GM19043 (cell line): ENCODE data around the gene IFT172.
"Not testable (repeated sequence)": the region's sequence is repeated elsewhere in the genome, so short reads cannot be mapped to it uniquely, and the experiment has no call there.

Experiments used
- ATAC-seq: cut with Tn5 transposase; IDR thresholded peaks from one replicate; pipeline ENCODE4 v1.9.1; 2021; ENCODE audit warnings: low read depth; ENCODE audit not compliant: unreplicated experiment

The IFT172 gene

GRCh38 chr2:27489498-27490397 is at the start of gene IFT172:
TSS of gene IFT172 (minus strand) at chr2:27489743. CDS start at chr2:27489653, 90 bp downstream.
- ATAC-seq: peak; percentile 97

- ATAC-seq: not testable (repeated sequence)
Measured at GRCh38 chr2:27538839-27539450, 49.4 kb upstream of the IFT172 start.

GRCh38 chr2:27537287-27537686 is 47.7 kb upstream of the IFT172 start:
- ATAC-seq: no peak

- no peak for ATAC-seq
Measured at GRCh38 chr2:27531983-27532382, 42.4 kb upstream of the IFT172 start.

- ATAC-seq: no peak
Measured at GRCh38 chr2:27527182-27527581, 37.6 kb upstream of the IFT172 start.

- ATAC-seq: no peak
Measured at GRCh38 chr2:27522400-27522945, 32.9 kb upstream of the IFT172 start.

GRCh38 chr2:27520316-27520715 is 30.8 kb upstream of the IFT172 start:
- ATAC-seq: no peak

GRCh38 chr2:27518782-27519113 is 29.2 kb upstream of the IFT172 start:
- no peak for ATAC-seq

- ATAC-seq: no peak
Measured at GRCh38 chr2:27518113-27518781, 28.7 kb upstream of the IFT172 start.

- ATAC-seq: no peak
Measured at GRCh38 chr2:27509326-27509725, 19.8 kb upstream of the IFT172 start.

GRCh38 chr2:27507293-27507692 is 17.8 kb upstream of the IFT172 start:
- ATAC-seq: no peak

- no peak for ATAC-seq
Measured at GRCh38 chr2:27506587-27506986, 17.0 kb upstream of the IFT172 start.

GRCh38 chr2:27502142-27502541 is 12.6 kb upstream of the IFT172 start:
- no peak for ATAC-seq

- no peak for ATAC-seq
Measured at GRCh38 chr2:27501042-27501441, 11.5 kb upstream of the IFT172 start.

- ATAC-seq: no peak
Measured at GRCh38 chr2:27498975-27499374, 9.4 kb upstream of the IFT172 start.

- ATAC-seq: no peak
Measured at GRCh38 chr2:27497288-27497627, 7.7 kb upstream of the IFT172 start.

- no peak for ATAC-seq
Measured at GRCh38 chr2:27496357-27497287, 7.1 kb upstream of the IFT172 start, which contains the start of gene GCKR. TSS of gene GCKR (plus strand) at chr2:27496839. CDS start at chr2:27496905, 66 bp downstream.

GRCh38 chr2:27495840-27496356 is 6.4 kb upstream of the IFT172 start:
- no peak for ATAC-seq

- ATAC-seq: no peak
Measured at GRCh38 chr2:27494944-27495554, 5.5 kb upstream of the IFT172 start, which contains the start of gene FNDC4. TSS of gene FNDC4 (minus strand) at chr2:27495200. CDS start at chr2:27494679, 521 bp downstream.
